Fibroblast of mammary gland (primary cell): Measurements from ENCODE around the gene ARTN.

Experiments
- DNase-seq: peaks from one replicate; pipeline ENCODE4 v3.0.0-alpha.2; 2010; ENCODE audit warnings: low read depth
- H3K4me3 ChIP-seq: 2 replicates; pipeline ENCODE4 v1.5.1; 2011; ENCODE audit warnings: low read depth, mild to moderate bottlenecking, low read length, moderate library complexity; ENCODE audit not compliant: control insufficient read depth
- CTCF ChIP-seq: conservative IDR thresholded peaks from 2 replicates; pipeline ENCODE4 v1.5.1; 2011; ENCODE audit warnings: low read depth, low read length, inconsistent platforms; ENCODE audit not compliant: control insufficient read depth, insufficient read depth

The ARTN gene

GRCh38 chr1:43969746-43970466 is 36.3 kb downstream of the ARTN start, which contains the start of gene DPH2:
Gene DPH2, plus strand, starts transcription at chr1:43970010. Its CDS starts 166 bp downstream, at chr1:43970176.
- DNase-seq, result peak; percentile 96
- TF ChIP-seq CTCF, result no peak
- peak within 1 kb of the TSS; percentile 93 for H3K4me3 ChIP-seq

- peak overlapping the region; percentile 93 for H3K4me3 ChIP-seq
- TF ChIP-seq CTCF, result no peak
- DNase-seq, result no peak
Measured at GRCh38 chr1:43970502-43970901, 36.9 kb downstream of the ARTN start.

GRCh38 chr1:43970911-43971310 is 37.3 kb downstream of the ARTN start:
- H3K4me3 ChIP-seq, result peak overlapping the region; percentile 93
- no peak for TF ChIP-seq CTCF
- DNase-seq, result no peak

- DNase-seq, result no peak
- no peak for TF ChIP-seq CTCF
- no peak overlapping the region for H3K4me3 ChIP-seq
Measured at GRCh38 chr1:43971336-43971980, 37.9 kb downstream of the ARTN start.

GRCh38 chr1:43973981-43974442 is 40.4 kb downstream of the ARTN start:
- DNase-seq, result peak; percentile 36
- H3K4me3 ChIP-seq, result peak overlapping the region; percentile 85
- TF ChIP-seq CTCF, result no peak

GRCh38 chr1:43974443-43975248 is 41.0 kb downstream of the ARTN start, which contains the start of gene ATP6V0B:
Gene ATP6V0B, plus strand, starts transcription at chr1:43974960. Its CDS starts 81 bp downstream, at chr1:43975041.
- DNase-seq, result peak; percentile 90
- peak within 1 kb of the TSS; percentile 85 for H3K4me3 ChIP-seq
- no peak for TF ChIP-seq CTCF
